Smooth muscle cell (in vitro differentiated cells): ENCODE data around the gene RNPEPL1. TPM values are rescaled to one million over a fixed set of nuclear protein-coding genes. Genes with fewer than 3 reads are reported as not detected.
"Not testable (repeated sequence)": the region's sequence is repeated elsewhere in the genome, so short reads cannot be mapped to it uniquely, and the experiment has no call there.

Experiments
- DNase-seq: peaks from one replicate; lab custom pipeline; 2025; ENCODE audit not compliant: unreplicated experiment; lab: John Stamatoyannopoulos, UW
- H2AFZ ChIP-seq: fragments of 200-600 bp; sonication (generic); 2 replicates; pipeline ENCODE4 v1.6.0; 2016; ENCODE audit warnings: antibody characterized with exemption, low read depth, mild to moderate bottlenecking
- H3F3A ChIP-seq: fragments of 200-600 bp; sonication (generic); 2 replicates; pipeline ENCODE4 v1.6.0; 2017; ENCODE audit warnings: antibody characterized with exemption, low read depth
- H3K27ac ChIP-seq: fragments of 200-600 bp; sonication (generic); 2 replicates; pipeline ENCODE4 v1.5.1; 2016; ENCODE audit warnings: low read depth, mild to moderate bottlenecking
- H3K27me3 ChIP-seq: fragments of 200-600 bp; sonication (generic); 2 replicates; pipeline ENCODE4 v1.6.1; 2016; ENCODE audit warnings: low read depth, mild to moderate bottlenecking
- H3K36me3 ChIP-seq: fragments of 200-600 bp; sonication (generic); 2 replicates; pipeline ENCODE4 v1.5.1; 2016; ENCODE audit warnings: low read depth
- H3K4me1 ChIP-seq: fragments of 200-600 bp; sonication (generic); 2 replicates; pipeline ENCODE4 v1.5.1; 2016; ENCODE audit warnings: low read depth
- H3K4me2 ChIP-seq: fragments of 200-600 bp; sonication (generic); 2 replicates; pipeline ENCODE4 v1.6.0; 2016; ENCODE audit warnings: mild to moderate bottlenecking
- H3K4me3 ChIP-seq: fragments of 200-600 bp; sonication (generic); 2 replicates; pipeline ENCODE4 v1.5.1; 2016; ENCODE audit warnings: mild to moderate bottlenecking
- H3K79me2 ChIP-seq: fragments of 200-600 bp; sonication (generic); 2 replicates; pipeline ENCODE4 v1.6.0; 2016; ENCODE audit warnings: low read depth, mild to moderate bottlenecking
- H3K9ac ChIP-seq: fragments of 200-600 bp; sonication (generic); 2 replicates; pipeline ENCODE4 v1.6.0; 2016; ENCODE audit warnings: low read depth
- H3K9me3 ChIP-seq: fragments of 200-600 bp; sonication (generic); replicated peaks from 2 replicates; pipeline ENCODE4 v1.5.1; 2016; ENCODE audit warnings: low read depth
- H4K20me1 ChIP-seq: fragments of 200-600 bp; sonication (generic); 2 replicates; pipeline ENCODE4 v1.6.0; 2016; ENCODE audit warnings: low read depth
- CTCF ChIP-seq: fragments of 200-600 bp; sonication (generic); IDR thresholded peaks from 2 replicates; pipeline ENCODE4 v1.5.1; 2017; ENCODE audit warnings: borderline replicate concordance, mild to moderate bottlenecking, antibody characterized with exemption; ENCODE audit not compliant: insufficient read depth, poor library complexity, severe bottlenecking
- WGBS: methylation state at CpG from one replicate; pipeline ENCODE4 v1.1.7; 2016; ENCODE audit warnings: low lambda C conversion rate; 5-methylcytosine and 5-hydroxymethylcytosine counted together
- polyA plus RNA-seq: library from polyadenylated mRNA; unstranded; fragments of >200 nt; fragmentation: Nextera tagmentation; extraction: Ambion mirVana; gene quantifications from 2 replicates; pipeline ENCODE4 v1.2.1, GENCODE V29; 2016
- total RNA-seq: library from RNA; depleted of rRNA; stranded (reverse); fragments of >200 nt; gene quantifications from 2 replicates; pipeline ENCODE4 v1.2.3, GENCODE V29; 2014

The RNPEPL1 gene
- total and polyA plus RNA-seq, 2 experiments from 2014 or later = 15.3 to 40.9 TPM

- DNase-seq = no peak
- no peak overlapping the region for H3K9ac ChIP-seq
- no peak for TF ChIP-seq CTCF
- H3K9me3 ChIP-seq = no peaks in the 10 kb centered on the region
- H4K20me1 ChIP-seq = no peaks in the 10 kb centered on the region
- no peaks in the 10 kb centered on the region for H3K79me2 ChIP-seq
- H3K4me2 ChIP-seq = no peak overlapping the region
- no peaks in the 10 kb centered on the region for H3K4me1 ChIP-seq
- no peaks in the 10 kb centered on the region for H3K36me3 ChIP-seq
- 92% methylated on average over 4 of the region's 4 CpGs for WGBS
- H2AFZ ChIP-seq = no peak overlapping the region
- no peak overlapping the region for H3K4me3 ChIP-seq
- no peaks in the 10 kb centered on the region for H3K27me3 ChIP-seq
- H3K27ac ChIP-seq = no peak overlapping the region
- no peaks in the 10 kb centered on the region for H3F3A ChIP-seq
Measured at GRCh38 chr2:240613781-240614180, 45.5 kb downstream of the RNPEPL1 start.

GRCh38 chr2:240614391-240614790, 46.1 kb downstream of the RNPEPL1 start:
- Histone ChIP-seq H3K4me1 (no peaks in the 10 kb centered on the region), H3F3A (no peaks in the 10 kb centered on the region), H3K36me3 (no peaks in the 10 kb centered on the region), H3K9ac (no peak overlapping the region), H3K79me2 (no peaks in the 10 kb centered on the region), H4K20me1 (no peaks in the 10 kb centered on the region), H3K27ac (no peak overlapping the region), H3K4me3 (no peak overlapping the region), H3K4me2 (no peak overlapping the region), H3K9me3 (no peaks in the 10 kb centered on the region), H3K27me3 (no peaks in the 10 kb centered on the region), H2AFZ (no peak overlapping the region)
- no peak for DNase-seq
- TF ChIP-seq CTCF = no peak
- 95% methylated on average over 9 of the region's 9 CpGs for WGBS

- H3F3A ChIP-seq = no peaks in the 10 kb centered on the region
- H3K4me3 ChIP-seq = no peak overlapping the region
- H3K9me3 ChIP-seq = no peaks in the 10 kb centered on the region
- H2AFZ ChIP-seq = no peak overlapping the region
- no peak for DNase-seq
- no peaks in the 10 kb centered on the region for H3K36me3 ChIP-seq
- H3K79me2 ChIP-seq = no peaks in the 10 kb centered on the region
- no peaks in the 10 kb centered on the region for H3K4me1 ChIP-seq
- H3K27ac ChIP-seq = no peak overlapping the region
- H4K20me1 ChIP-seq = no peaks in the 10 kb centered on the region
- 69% methylated on average over 2 of the region's 2 CpGs for WGBS
- H3K4me2 ChIP-seq = no peak overlapping the region
- TF ChIP-seq CTCF = no peak
- no peaks in the 10 kb centered on the region for H3K27me3 ChIP-seq
- no peak overlapping the region for H3K9ac ChIP-seq
Measured at GRCh38 chr2:240615396-240615795, 47.1 kb downstream of the RNPEPL1 start.

GRCh38 chr2:240615820-240616547, 47.7 kb downstream of the RNPEPL1 start:
- Histone ChIP-seq H3F3A (no peaks in the 10 kb centered on the region), H3K27ac (no peak overlapping the region), H3K4me2 (no peak overlapping the region), H3K4me3 (no peak overlapping the region), H2AFZ (no peak overlapping the region), H3K36me3 (no peaks in the 10 kb centered on the region), H3K79me2 (no peaks in the 10 kb centered on the region), H3K9ac (no peak overlapping the region), H3K9me3 (no peaks in the 10 kb centered on the region), H4K20me1 (no peaks in the 10 kb centered on the region), H3K4me1 (no peaks in the 10 kb centered on the region), H3K27me3 (no peaks in the 10 kb centered on the region)
- TF ChIP-seq CTCF = no peak
- no peak for DNase-seq
- 86% methylated on average over 20 of the region's 20 CpGs for WGBS

GRCh38 chr2:240616860-240617666, 48.8 kb downstream of the RNPEPL1 start:
- H3K27ac ChIP-seq, H3K4me3 ChIP-seq, DNase-seq, H4K20me1 ChIP-seq, H3K4me2 ChIP-seq, H3K36me3 ChIP-seq, H3K9ac ChIP-seq, H3K79me2 ChIP-seq, H3K9me3 ChIP-seq, H3K4me1 ChIP-seq, H2AFZ ChIP-seq, H3K27me3 ChIP-seq, H3F3A ChIP-seq: not testable (repeated sequence)
- 86% methylated on average over 5 of the region's 5 CpGs for WGBS
